ENCODE results near the gene SETDB1. TPM values are rescaled to one million over a fixed set of nuclear protein-coding genes. Genes with fewer than 3 reads are reported as not detected.
A peak's percentile ranks its signal among the peaks of the same experiment; 100 is the strongest.

SETDB1 gene
- polyA plus RNA-seq, 1 donor from 2014 or later, result 39.1 TPM

GRCh38 chr1:150976879-150977694, 50.9 kb downstream of the SETDB1 start:
- no peak overlapping the region for H3K4me2 ChIP-seq (ENCODE audit: low read length)
- H3K9ac ChIP-seq (ENCODE audit: low read length), result no peak overlapping the region
- no peaks in the 10 kb centered on the region for H3K27me3 ChIP-seq (ENCODE audit: insufficient read depth, low read depth, low read length)
- H3K9me2 ChIP-seq (ENCODE audit: insufficient read depth, low read length), result no peaks in the 10 kb centered on the region
- no peaks in the 10 kb centered on the region for H3K9me3 ChIP-seq (ENCODE audit: low read length)
- TF ChIP-seq RAD21 (conservative IDR thresholded peaks at IDR 0.05) (no peak), TAF1 (IDR thresholded peaks at IDR 0.05; ENCODE audit: low read depth) (no peak), EZH2 (IDR thresholded peaks at IDR 0.05; ENCODE audit: borderline replicate concordance, insufficient read depth, low read length, poor library complexity, severe bottlenecking) (no peak), EP300 (conservative IDR thresholded peaks at IDR 0.05; ENCODE audit: poor library complexity, severe bottlenecking) (no peak), REST (IDR thresholded peaks at IDR 0.05; ENCODE audit: borderline replicate concordance) (no peak), MXI1 (conservative IDR thresholded peaks at IDR 0.05; ENCODE audit: poor library complexity, severe bottlenecking) (no peak), SMC3 (conservative IDR thresholded peaks at IDR 0.05; ENCODE audit: poor library complexity) (no peak), CTCF (IDR thresholded peaks at IDR 0.05; ENCODE audit: poor library complexity, severe bottlenecking) (no peak), POLR2AphosphoS5 (IDR thresholded peaks at IDR 0.05) (no peak)
- no peak overlapping the region for H3K27ac ChIP-seq (ENCODE audit: low read length)
- H4K20me1 ChIP-seq (ENCODE audit: insufficient read depth), result no peaks in the 10 kb centered on the region
- no peaks in the 10 kb centered on the region for H3K36me3 ChIP-seq (ENCODE audit: insufficient read depth, low read length)
- no peaks in the 10 kb centered on the region for H3F3A ChIP-seq (ENCODE audit: insufficient read depth, low read length, poor library complexity, severe bottlenecking)
- H3K79me2 ChIP-seq (replicated peaks; ENCODE audit: insufficient read depth, low read length), result peaks cover 30% of the 10 kb centered on the region
- H2AFZ ChIP-seq (ENCODE audit: low read depth, low read length), result no peak overlapping the region
- H3K4me3 ChIP-seq (ENCODE audit: low read length), result no peak overlapping the region

- no peak overlapping the region for H2AFZ ChIP-seq (ENCODE audit: low read depth, low read length)
- H3K9ac ChIP-seq (ENCODE audit: low read length), result no peak overlapping the region
- no peaks in the 10 kb centered on the region for H4K20me1 ChIP-seq (ENCODE audit: insufficient read depth)
- no peaks in the 10 kb centered on the region for H3K36me3 ChIP-seq (ENCODE audit: insufficient read depth, low read length)
- H3K4me2 ChIP-seq (ENCODE audit: low read length), result no peak overlapping the region
- H3F3A ChIP-seq (ENCODE audit: insufficient read depth, low read length, poor library complexity, severe bottlenecking), result no peaks in the 10 kb centered on the region
- peaks cover 11% of the 10 kb centered on the region for H3K79me2 ChIP-seq (replicated peaks; ENCODE audit: insufficient read depth, low read length)
- H3K4me3 ChIP-seq (ENCODE audit: low read length), result no peak overlapping the region
- no peak for TF ChIP-seq EP300 (conservative IDR thresholded peaks at IDR 0.05; ENCODE audit: poor library complexity, severe bottlenecking)
- no peak for TF ChIP-seq EZH2 (IDR thresholded peaks at IDR 0.05; ENCODE audit: borderline replicate concordance, insufficient read depth, low read length, poor library complexity, severe bottlenecking)
- no peak for TF ChIP-seq MXI1 (conservative IDR thresholded peaks at IDR 0.05; ENCODE audit: poor library complexity, severe bottlenecking)
- TF ChIP-seq POLR2AphosphoS5 (IDR thresholded peaks at IDR 0.05), result no peak
- no peak for TF ChIP-seq REST (IDR thresholded peaks at IDR 0.05; ENCODE audit: borderline replicate concordance)
- peak; percentile 69 for TF ChIP-seq RAD21 (conservative IDR thresholded peaks at IDR 0.05)
- TF ChIP-seq SMC3 (conservative IDR thresholded peaks at IDR 0.05; ENCODE audit: poor library complexity), result peak; percentile 85
- no peak for TF ChIP-seq TAF1 (IDR thresholded peaks at IDR 0.05; ENCODE audit: low read depth)
- peak; percentile 99 for TF ChIP-seq CTCF (IDR thresholded peaks at IDR 0.05; ENCODE audit: poor library complexity, severe bottlenecking)
- no peaks in the 10 kb centered on the region for H3K27me3 ChIP-seq (ENCODE audit: insufficient read depth, low read depth, low read length)
- no peak overlapping the region for H3K27ac ChIP-seq (ENCODE audit: low read length)
- H3K9me3 ChIP-seq (ENCODE audit: low read length), result no peaks in the 10 kb centered on the region
- no peaks in the 10 kb centered on the region for H3K9me2 ChIP-seq (ENCODE audit: insufficient read depth, low read length)
Measured at GRCh38 chr1:150979092-150980056, 53.2 kb downstream of the SETDB1 start.

Measured in neural cell (in vitro differentiated cells).